Sigmoid colon (tissue), 4 donors: ENCODE data around the gene RNF17.

Source experiments
- POLR2A ChIP-seq, 2 donors: fragments of 450-650 bp; IDR thresholded peaks; one replicate each; pipeline ENCODE4 v1.6.1; 2016; ENCODE audit warnings: antibody characterized with exemption in 2 of 2, mild to moderate bottlenecking in 2 of 2, moderate library complexity in 2 of 2
- POLR2AphosphoS5 ChIP-seq, 4 donors: sonication (generic); formaldehyde crosslinking; IDR thresholded peaks; one replicate each; pipeline ENCODE4 v1.6.1; 2017; ENCODE audit warnings: antibody characterized with exemption in 4 of 4
- TF ChIP-seq, protein P1 (sequence below), 4 experiments: fragments of 450-650 bp in 3 of 4; fragments of 200-600 bp in 1 of 4; IDR thresholded peaks; one replicate each; pipeline ENCODE4 v1.5.1; 2016 to 2019; ENCODE audit warnings: antibody characterized with exemption in 4 of 4, mild to moderate bottlenecking in 3 of 4, moderate library complexity in 2 of 4

DNA sequence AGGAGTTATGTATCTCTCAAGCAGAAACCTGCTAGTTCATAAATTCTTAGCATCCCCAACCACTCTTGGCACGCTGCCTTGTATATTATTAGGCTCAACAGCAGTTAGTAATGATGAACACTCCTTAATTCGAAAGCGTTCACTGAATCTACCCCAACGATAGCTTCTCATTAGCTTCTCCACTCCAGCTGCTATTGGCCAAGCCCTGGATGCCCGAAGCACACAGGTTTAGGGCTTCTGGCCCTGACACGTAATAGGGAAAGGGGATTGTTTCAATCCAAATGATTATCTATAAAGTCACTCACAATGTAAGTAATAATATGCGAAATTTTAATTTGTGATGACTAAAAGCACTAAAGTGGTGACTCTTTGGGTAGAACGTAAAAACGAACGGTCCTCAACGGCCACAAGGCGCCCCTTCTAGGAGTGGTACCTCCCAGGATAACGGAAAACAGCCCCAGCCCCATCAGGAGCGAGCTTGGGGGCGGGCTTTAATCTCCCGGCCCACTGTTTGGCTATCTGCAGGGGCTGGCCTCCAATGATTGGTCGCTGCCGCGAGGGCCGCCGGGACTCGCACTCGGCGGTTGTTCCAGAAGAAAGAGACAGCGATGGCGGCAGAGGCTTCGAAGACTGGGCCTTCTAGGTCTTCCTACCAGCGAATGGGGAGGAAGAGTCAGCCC is at the start of gene RNF17:
- TF ChIP-seq POLR2A (IDR thresholded peaks at IDR 0.05) (no peak), POLR2AphosphoS5 (IDR thresholded peaks at IDR 0.05) (no peak)
- TF ChIP-seq, protein P1, sequence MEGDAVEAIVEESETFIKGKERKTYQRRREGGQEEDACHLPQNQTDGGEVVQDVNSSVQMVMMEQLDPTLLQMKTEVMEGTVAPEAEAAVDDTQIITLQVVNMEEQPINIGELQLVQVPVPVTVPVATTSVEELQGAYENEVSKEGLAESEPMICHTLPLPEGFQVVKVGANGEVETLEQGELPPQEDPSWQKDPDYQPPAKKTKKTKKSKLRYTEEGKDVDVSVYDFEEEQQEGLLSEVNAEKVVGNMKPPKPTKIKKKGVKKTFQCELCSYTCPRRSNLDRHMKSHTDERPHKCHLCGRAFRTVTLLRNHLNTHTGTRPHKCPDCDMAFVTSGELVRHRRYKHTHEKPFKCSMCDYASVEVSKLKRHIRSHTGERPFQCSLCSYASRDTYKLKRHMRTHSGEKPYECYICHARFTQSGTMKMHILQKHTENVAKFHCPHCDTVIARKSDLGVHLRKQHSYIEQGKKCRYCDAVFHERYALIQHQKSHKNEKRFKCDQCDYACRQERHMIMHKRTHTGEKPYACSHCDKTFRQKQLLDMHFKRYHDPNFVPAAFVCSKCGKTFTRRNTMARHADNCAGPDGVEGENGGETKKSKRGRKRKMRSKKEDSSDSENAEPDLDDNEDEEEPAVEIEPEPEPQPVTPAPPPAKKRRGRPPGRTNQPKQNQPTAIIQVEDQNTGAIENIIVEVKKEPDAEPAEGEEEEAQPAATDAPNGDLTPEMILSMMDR (IDR thresholded peaks at IDR 0.05) = no peak
